ENCODE measurements around the gene TTC13.

GRCh38 chr1:230975636-230976035 lies 3.0 kb downstream of the TTC13 start:
- TF ChIP-seq, protein P1, sequence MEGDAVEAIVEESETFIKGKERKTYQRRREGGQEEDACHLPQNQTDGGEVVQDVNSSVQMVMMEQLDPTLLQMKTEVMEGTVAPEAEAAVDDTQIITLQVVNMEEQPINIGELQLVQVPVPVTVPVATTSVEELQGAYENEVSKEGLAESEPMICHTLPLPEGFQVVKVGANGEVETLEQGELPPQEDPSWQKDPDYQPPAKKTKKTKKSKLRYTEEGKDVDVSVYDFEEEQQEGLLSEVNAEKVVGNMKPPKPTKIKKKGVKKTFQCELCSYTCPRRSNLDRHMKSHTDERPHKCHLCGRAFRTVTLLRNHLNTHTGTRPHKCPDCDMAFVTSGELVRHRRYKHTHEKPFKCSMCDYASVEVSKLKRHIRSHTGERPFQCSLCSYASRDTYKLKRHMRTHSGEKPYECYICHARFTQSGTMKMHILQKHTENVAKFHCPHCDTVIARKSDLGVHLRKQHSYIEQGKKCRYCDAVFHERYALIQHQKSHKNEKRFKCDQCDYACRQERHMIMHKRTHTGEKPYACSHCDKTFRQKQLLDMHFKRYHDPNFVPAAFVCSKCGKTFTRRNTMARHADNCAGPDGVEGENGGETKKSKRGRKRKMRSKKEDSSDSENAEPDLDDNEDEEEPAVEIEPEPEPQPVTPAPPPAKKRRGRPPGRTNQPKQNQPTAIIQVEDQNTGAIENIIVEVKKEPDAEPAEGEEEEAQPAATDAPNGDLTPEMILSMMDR (IDR thresholded peaks at IDR 0.05): no peak
- TF ChIP-seq EZH2 (IDR thresholded peaks at IDR 0.05): no peak
